Ishikawa (cell line): ENCODE data around the gene ZNF536.

Experiments used
- CEBPB ChIP-seq: IDR thresholded peaks from 2 replicates; pipeline ENCODE4 v1.6.1; 2012
- CREB1 ChIP-seq: IDR thresholded peaks from 2 replicates; pipeline ENCODE4 v1.6.1; 2012; ENCODE audit warnings: low read depth
- EGR1 ChIP-seq: IDR thresholded peaks from 2 replicates; pipeline ENCODE4 v1.6.1; 2012
- EP300 ChIP-seq: IDR thresholded peaks from 2 replicates; pipeline ENCODE4 v1.6.1; 2012; ENCODE audit warnings: borderline replicate concordance
- FOXM1 ChIP-seq: IDR thresholded peaks from 2 replicates; pipeline ENCODE4 v1.6.1; 2012; ENCODE audit warnings: low read depth, borderline replicate concordance
- NFIC ChIP-seq: IDR thresholded peaks from 2 replicates; pipeline ENCODE4 v1.6.1; 2012
- RAD21 ChIP-seq: IDR thresholded peaks from 2 replicates; pipeline ENCODE4 v1.6.1; 2012; ENCODE audit warnings: low read depth
- TAF1 ChIP-seq: IDR thresholded peaks from 2 replicates; pipeline ENCODE4 v1.6.1; 2012; ENCODE audit warnings: low read depth, mild to moderate bottlenecking
- TCF12 ChIP-seq: IDR thresholded peaks from 2 replicates; pipeline ENCODE4 v1.6.1; 2012; ENCODE audit warnings: low read depth
- TEAD4 ChIP-seq: IDR thresholded peaks from 2 replicates; pipeline ENCODE4 v1.6.1; 2012
- YY1 ChIP-seq: IDR thresholded peaks from 2 replicates; pipeline ENCODE4 v1.6.1; 2012; ENCODE audit warnings: low read depth
- ZBTB7A ChIP-seq: IDR thresholded peaks from 2 replicates; pipeline ENCODE4 v1.6.1; 2012; ENCODE audit warnings: low read depth
- TF ChIP-seq, protein P1 (sequence below): IDR thresholded peaks from 2 replicates; pipeline ENCODE4 v1.6.1; 2012; ENCODE audit warnings: low read depth, mild to moderate bottlenecking
- TF ChIP-seq, protein P2 (sequence below): IDR thresholded peaks from 2 replicates; pipeline ENCODE4 v1.6.1; 2012
- TF ChIP-seq, protein P3 (sequence below): IDR thresholded peaks from 2 replicates; pipeline ENCODE4 v1.6.1; 2012

Gene ZNF536

GRCh38 chr19:30549151-30549550, 177.0 kb downstream of the ZNF536 start:
- TF ChIP-seq EP300 (no peak), ZBTB7A (no peak), NFIC (no peak), EGR1 (no peak)

DNA sequence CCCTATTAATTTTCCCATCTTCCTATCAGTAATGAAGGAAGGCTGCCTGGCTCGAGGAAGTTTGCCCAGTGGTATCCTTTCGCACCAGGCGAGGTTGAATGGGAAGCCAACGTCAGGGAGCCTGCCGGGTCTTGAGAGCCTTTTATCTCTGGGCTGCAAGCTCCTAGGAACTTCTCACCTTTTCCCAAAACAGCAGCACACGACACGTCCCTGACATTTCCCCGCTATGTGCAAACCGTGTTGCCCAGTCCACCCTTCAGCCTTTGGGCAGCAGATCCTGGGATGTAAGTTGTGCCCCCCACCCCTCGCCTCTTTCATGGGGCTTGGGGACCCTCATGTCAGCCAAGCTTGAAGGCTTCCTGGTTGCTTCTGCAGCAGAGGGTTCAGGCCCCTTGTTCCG, 179.1 kb downstream of the ZNF536 start:
- TF ChIP-seq YY1 (no peak), EGR1 (no peak), TEAD4 (no peak), NFIC (no peak), TCF12 (no peak), EP300 (no peak), CREB1 (no peak)
- TF ChIP-seq, protein P1, sequence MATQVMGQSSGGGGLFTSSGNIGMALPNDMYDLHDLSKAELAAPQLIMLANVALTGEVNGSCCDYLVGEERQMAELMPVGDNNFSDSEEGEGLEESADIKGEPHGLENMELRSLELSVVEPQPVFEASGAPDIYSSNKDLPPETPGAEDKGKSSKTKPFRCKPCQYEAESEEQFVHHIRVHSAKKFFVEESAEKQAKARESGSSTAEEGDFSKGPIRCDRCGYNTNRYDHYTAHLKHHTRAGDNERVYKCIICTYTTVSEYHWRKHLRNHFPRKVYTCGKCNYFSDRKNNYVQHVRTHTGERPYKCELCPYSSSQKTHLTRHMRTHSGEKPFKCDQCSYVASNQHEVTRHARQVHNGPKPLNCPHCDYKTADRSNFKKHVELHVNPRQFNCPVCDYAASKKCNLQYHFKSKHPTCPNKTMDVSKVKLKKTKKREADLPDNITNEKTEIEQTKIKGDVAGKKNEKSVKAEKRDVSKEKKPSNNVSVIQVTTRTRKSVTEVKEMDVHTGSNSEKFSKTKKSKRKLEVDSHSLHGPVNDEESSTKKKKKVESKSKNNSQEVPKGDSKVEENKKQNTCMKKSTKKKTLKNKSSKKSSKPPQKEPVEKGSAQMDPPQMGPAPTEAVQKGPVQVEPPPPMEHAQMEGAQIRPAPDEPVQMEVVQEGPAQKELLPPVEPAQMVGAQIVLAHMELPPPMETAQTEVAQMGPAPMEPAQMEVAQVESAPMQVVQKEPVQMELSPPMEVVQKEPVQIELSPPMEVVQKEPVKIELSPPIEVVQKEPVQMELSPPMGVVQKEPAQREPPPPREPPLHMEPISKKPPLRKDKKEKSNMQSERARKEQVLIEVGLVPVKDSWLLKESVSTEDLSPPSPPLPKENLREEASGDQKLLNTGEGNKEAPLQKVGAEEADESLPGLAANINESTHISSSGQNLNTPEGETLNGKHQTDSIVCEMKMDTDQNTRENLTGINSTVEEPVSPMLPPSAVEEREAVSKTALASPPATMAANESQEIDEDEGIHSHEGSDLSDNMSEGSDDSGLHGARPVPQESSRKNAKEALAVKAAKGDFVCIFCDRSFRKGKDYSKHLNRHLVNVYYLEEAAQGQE, result no peak
- TF ChIP-seq, protein P2, sequence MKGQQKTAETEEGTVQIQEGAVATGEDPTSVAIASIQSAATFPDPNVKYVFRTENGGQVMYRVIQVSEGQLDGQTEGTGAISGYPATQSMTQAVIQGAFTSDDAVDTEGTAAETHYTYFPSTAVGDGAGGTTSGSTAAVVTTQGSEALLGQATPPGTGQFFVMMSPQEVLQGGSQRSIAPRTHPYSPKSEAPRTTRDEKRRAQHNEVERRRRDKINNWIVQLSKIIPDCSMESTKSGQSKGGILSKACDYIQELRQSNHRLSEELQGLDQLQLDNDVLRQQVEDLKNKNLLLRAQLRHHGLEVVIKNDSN, result no peak

GRCh38 chr19:30552593-30552992, 180.4 kb downstream of the ZNF536 start:
- TF ChIP-seq CEBPB, result no peak
- TF ChIP-seq, protein P1, result no peak
- no peak for TF ChIP-seq TAF1
- no peak for TF ChIP-seq FOXM1
- TF ChIP-seq, protein P2, result no peak
- no peak for TF ChIP-seq TCF12
- no peak for TF ChIP-seq ZBTB7A
- no peak for TF ChIP-seq CREB1
- no peak for TF ChIP-seq EGR1
- no peak for TF ChIP-seq RAD21
- no peak for TF ChIP-seq NFIC
- no peak for TF ChIP-seq YY1
- TF ChIP-seq EP300, result no peak
- TF ChIP-seq, protein P3, sequence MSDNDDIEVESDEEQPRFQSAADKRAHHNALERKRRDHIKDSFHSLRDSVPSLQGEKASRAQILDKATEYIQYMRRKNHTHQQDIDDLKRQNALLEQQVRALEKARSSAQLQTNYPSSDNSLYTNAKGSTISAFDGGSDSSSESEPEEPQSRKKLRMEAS, result no peak
- no peak for TF ChIP-seq TEAD4

DNA sequence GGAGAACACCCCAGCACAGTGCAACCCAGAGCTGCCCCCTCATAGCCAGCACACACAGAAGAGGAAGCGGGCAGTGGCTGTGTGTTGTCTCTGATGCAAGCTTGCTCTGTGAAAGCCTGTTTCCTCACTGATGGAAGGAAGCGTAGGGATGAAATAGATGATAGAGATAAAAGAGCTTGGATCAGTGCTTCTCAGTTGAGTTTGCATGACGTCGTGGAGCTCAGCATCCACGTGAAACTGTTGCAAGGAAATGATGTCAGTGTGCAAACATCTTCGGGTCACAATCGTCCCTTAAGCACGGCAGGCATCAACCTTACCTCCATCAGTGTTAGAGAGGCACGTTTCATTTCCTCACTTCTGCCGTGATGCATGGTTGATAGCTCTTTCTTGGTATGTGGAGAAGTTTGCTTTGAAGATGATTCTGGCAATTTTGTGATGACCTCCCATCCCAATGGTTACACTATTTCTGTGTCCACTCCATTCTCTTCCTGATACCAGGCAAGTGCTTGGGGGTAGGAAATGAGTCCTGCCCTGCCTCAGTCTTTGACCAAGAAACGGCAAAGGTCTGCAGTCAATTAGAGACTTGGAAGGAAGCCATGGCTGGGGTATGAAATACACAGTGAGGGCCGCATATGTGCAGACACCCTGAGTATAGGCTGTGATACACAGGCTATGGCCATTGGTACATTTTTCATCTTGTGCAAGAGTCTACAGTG, 183.0 kb downstream of the ZNF536 start:
- TF ChIP-seq TAF1 (no peak), FOXM1 (no peak), CEBPB (no peak), YY1 (no peak), TCF12 (no peak), RAD21 (no peak), EGR1 (no peak), TEAD4 (no peak), EP300 (no peak), CREB1 (no peak), ZBTB7A (no peak), NFIC (no peak)
- TF ChIP-seq, protein P1, result no peak
- TF ChIP-seq, protein P2, result no peak
- TF ChIP-seq, protein P3, result no peak
